K562 (cell line): ENCODE results near the gene STX11.

ENCODE experiments used
- BDP1 ChIP-seq: IDR thresholded peaks from 3 replicates; pipeline ENCODE4 v1.6.1; 2011; ENCODE audit not compliant: insufficient read length, insufficient read depth
- IRF2 ChIP-seq: sonication (generic); formaldehyde crosslinking; IDR thresholded peaks from 2 replicates; pipeline ENCODE4 v1.8.1; 2022; ENCODE audit warnings: mild to moderate bottlenecking, missing genetic modification reagents
- NR2C2 ChIP-seq, 2 experiments: fragments of 200-800 bp in 1 of 2; sonication (Bioruptor generic) in 1 of 2; sonication (generic) in 1 of 2; formaldehyde crosslinking in 1 of 2; IDR thresholded peaks; 2 replicates each; pipeline versions ENCODE4 v1.6.1 to v1.8.0; 2016 to 2022; ENCODE audit warnings: mild to moderate bottlenecking in 1 of 2, missing compliant biosample characterization in 1 of 2, missing genetic modification characterization in 1 of 2, missing genetic modification reagents in 1 of 2
- TF ChIP-seq, protein P1 (sequence below), 3 experiments: IDR thresholded peaks in 2 of 3; conservative IDR thresholded peaks in 1 of 3; 2 replicates each; pipeline ENCODE4 v1.5.1; 2011 to 2012; ENCODE audit warnings: low read length in 3 of 3, mild to moderate bottlenecking in 3 of 3, control low read depth in 2 of 3, improper control_type of control experiment in 1 of 3, inconsistent platforms in 1 of 3, low read depth in 1 of 3, mixed read lengths in 1 of 3, moderate library complexity in 1 of 3; ENCODE audit not compliant: insufficient read depth in 2 of 3
- TF ChIP-seq, protein P2 (sequence below): sonication (generic); formaldehyde crosslinking; IDR thresholded peaks from 2 replicates; pipeline ENCODE4 v1.9.0; 2022; ENCODE audit warnings: mild to moderate bottlenecking, missing genetic modification reagents

DNA sequence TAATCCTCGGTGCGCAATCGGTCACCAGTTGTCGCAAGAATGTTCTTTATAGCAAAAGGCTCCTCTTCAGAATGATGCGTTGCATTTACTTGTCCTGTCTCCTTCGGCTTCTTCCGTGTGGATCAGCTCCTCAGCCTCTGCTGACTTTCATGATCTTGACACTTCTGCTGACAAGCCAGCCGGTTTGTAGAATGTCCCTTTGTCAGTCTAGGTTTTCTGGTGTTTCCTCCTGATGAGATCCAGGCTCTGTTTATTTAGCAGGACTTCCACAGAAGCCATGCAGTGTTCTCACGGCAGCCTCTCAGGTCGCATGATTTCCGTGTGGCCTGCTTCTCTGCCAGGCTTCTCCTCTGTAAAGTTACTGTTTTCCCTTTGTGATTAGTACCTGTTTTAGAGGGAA lies 66.9 kb downstream of the STX11 start:
- TF ChIP-seq IRF2 (CRISPR knock-in tag) (no peak), BDP1 (no peak), NR2C2 (CRISPR knock-in tag; IDR thresholded peaks at IDR 0.05) (no peak), NR2C2 (tag; IDR thresholded peaks at IDR 0.05) (no peak)
- TF ChIP-seq, protein P1, sequence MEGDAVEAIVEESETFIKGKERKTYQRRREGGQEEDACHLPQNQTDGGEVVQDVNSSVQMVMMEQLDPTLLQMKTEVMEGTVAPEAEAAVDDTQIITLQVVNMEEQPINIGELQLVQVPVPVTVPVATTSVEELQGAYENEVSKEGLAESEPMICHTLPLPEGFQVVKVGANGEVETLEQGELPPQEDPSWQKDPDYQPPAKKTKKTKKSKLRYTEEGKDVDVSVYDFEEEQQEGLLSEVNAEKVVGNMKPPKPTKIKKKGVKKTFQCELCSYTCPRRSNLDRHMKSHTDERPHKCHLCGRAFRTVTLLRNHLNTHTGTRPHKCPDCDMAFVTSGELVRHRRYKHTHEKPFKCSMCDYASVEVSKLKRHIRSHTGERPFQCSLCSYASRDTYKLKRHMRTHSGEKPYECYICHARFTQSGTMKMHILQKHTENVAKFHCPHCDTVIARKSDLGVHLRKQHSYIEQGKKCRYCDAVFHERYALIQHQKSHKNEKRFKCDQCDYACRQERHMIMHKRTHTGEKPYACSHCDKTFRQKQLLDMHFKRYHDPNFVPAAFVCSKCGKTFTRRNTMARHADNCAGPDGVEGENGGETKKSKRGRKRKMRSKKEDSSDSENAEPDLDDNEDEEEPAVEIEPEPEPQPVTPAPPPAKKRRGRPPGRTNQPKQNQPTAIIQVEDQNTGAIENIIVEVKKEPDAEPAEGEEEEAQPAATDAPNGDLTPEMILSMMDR (IDR thresholded peaks at IDR 0.05 in 2 of 3, conservative IDR thresholded peaks at IDR 0.05 in 1 of 3; ENCODE audit: insufficient read depth in 2 of 3, low read depth in 1 of 3, low read length in 3 of 3) = no peak
- TF ChIP-seq, protein P2, sequence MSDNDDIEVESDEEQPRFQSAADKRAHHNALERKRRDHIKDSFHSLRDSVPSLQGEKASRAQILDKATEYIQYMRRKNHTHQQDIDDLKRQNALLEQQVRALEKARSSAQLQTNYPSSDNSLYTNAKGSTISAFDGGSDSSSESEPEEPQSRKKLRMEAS (CRISPR knock-in tag) = no peak
